Skeletal muscle cell (primary cell): ENCODE measurements around the gene SCAF8.

ENCODE experiments used
- DNase-seq: peaks from one replicate; pipeline ENCODE4 v3.0.0-alpha.2; 2010; ENCODE audit warnings: low read depth
- H3K4me3 ChIP-seq: 2 replicates; pipeline ENCODE4 v1.5.1; 2011; ENCODE audit warnings: low read depth, mild to moderate bottlenecking, control low read depth, low read length, moderate library complexity

SCAF8 gene

GRCh38 chr6:154821638-154822037 lies 88.4 kb downstream of the SCAF8 start:
- no peak overlapping the region for H3K4me3 ChIP-seq
- no peak for DNase-seq

GRCh38 chr6:154822947-154823558 lies 89.8 kb downstream of the SCAF8 start:
- DNase-seq, result no peak
- no peak overlapping the region for H3K4me3 ChIP-seq

GRCh38 chr6:154824076-154824475 lies 90.9 kb downstream of the SCAF8 start:
- DNase-seq, result no peak
- H3K4me3 ChIP-seq, result no peak overlapping the region

- no peak for DNase-seq
- H3K4me3 ChIP-seq, result no peak overlapping the region
Observed at GRCh38 chr6:154829970-154830369, 96.8 kb downstream of the SCAF8 start.

GRCh38 chr6:154830771-154831170 lies 97.6 kb downstream of the SCAF8 start:
- no peak for DNase-seq

GRCh38 chr6:154835307-154835706 lies 102.1 kb downstream of the SCAF8 start:
- no peak overlapping the region for H3K4me3 ChIP-seq
- no peak for DNase-seq

More at GRCh38 chr6:154830771-154831170, 97.6 kb downstream of the SCAF8 start:
- no peak overlapping the region for H3K4me3 ChIP-seq

GRCh38 chr6:154839546-154839945 lies 106.3 kb downstream of the SCAF8 start:
- H3K4me3 ChIP-seq, result no peak overlapping the region
- no peak for DNase-seq

GRCh38 chr6:154840363-154840762 lies 107.1 kb downstream of the SCAF8 start:
- no peak overlapping the region for H3K4me3 ChIP-seq
- no peak for DNase-seq

GRCh38 chr6:154841109-154841508 lies 107.9 kb downstream of the SCAF8 start:
- DNase-seq, result no peak
- no peak overlapping the region for H3K4me3 ChIP-seq

DNA sequence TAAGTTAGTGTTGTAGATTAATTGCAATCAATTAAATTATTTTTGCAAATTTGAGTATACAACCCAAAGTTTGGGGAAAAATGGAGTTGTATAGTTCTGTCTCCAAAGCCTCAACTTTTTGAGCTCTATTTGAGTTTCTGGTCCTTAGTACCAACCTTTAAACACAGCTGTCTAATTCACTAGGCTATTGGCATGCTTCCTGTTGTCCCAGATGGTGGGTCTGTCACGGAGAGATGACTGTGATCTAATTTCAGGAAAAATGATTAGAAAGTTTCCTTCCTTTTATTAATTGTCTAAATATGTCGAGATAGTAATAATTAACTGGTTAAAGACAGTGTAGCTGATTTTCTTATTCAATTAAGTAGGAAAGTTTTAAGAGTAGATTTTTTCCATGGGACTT lies 109.6 kb downstream of the SCAF8 start:
- H3K4me3 ChIP-seq, result no peak overlapping the region
- DNase-seq, result no peak

DNA sequence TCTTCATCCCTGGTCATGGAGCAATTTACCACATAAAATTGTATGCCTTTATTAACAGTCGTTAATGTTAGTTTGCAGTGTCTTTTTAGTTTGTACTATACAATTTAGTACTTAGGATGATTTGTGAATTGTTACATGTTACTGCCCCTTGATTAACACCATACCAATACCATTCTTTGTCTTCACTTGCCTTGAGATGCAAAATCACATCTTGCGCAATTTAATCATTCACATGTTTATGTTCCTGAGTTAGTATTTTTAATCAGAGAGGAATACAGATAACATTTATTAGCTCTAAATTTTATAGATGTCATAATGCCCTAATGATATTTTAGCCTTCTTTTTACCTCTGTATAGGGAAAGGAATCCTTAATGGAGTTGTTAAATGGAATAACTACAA lies 114.1 kb downstream of the SCAF8 start:
- no peak for DNase-seq
- no peak overlapping the region for H3K4me3 ChIP-seq

GRCh38 chr6:154848580-154848979 lies 115.4 kb downstream of the SCAF8 start:
- H3K4me3 ChIP-seq, result no peak overlapping the region

GRCh38 chr6:154849475-154849874 lies 116.3 kb downstream of the SCAF8 start:
- no peak overlapping the region for H3K4me3 ChIP-seq
- no peak for DNase-seq

More at GRCh38 chr6:154848580-154848979, 115.4 kb downstream of the SCAF8 start:
- no peak for DNase-seq

GRCh38 chr6:154852687-154853086 lies 119.5 kb downstream of the SCAF8 start:
- H3K4me3 ChIP-seq, result no peak overlapping the region
- DNase-seq, result no peak

- no peak overlapping the region for H3K4me3 ChIP-seq
- DNase-seq, result no peak
Observed at GRCh38 chr6:154857529-154857928, 124.3 kb downstream of the SCAF8 start.

- no peak for DNase-seq
- H3K4me3 ChIP-seq, result no peak overlapping the region
Observed at GRCh38 chr6:154861825-154862224, 128.6 kb downstream of the SCAF8 start.

GRCh38 chr6:154862536-154862935 lies 129.3 kb downstream of the SCAF8 start:
- DNase-seq, result no peak
- no peak overlapping the region for H3K4me3 ChIP-seq

- no peak for DNase-seq
- no peak overlapping the region for H3K4me3 ChIP-seq
Observed at GRCh38 chr6:154864066-154864430, 130.8 kb downstream of the SCAF8 start.

- no peak overlapping the region for H3K4me3 ChIP-seq
- DNase-seq, result no peak
Observed at GRCh38 chr6:154865291-154865690, 132.1 kb downstream of the SCAF8 start.

GRCh38 chr6:154868143-154868594 lies 135.0 kb downstream of the SCAF8 start:
- peak; percentile 14 for DNase-seq
- H3K4me3 ChIP-seq, result no peak overlapping the region

- no peak overlapping the region for H3K4me3 ChIP-seq
- DNase-seq, result no peak
Observed at GRCh38 chr6:154872542-154873114, 139.4 kb downstream of the SCAF8 start.
